Activated CD8-positive, alpha-beta T cell treated with anti-CD3 and anti-CD28 coated beads for 36 hours (primary cell): ENCODE data around the gene ARTN. TPM values are rescaled to one million over a fixed set of nuclear protein-coding genes. Genes with fewer than 3 reads are reported as not detected.

Experiments
- ATAC-seq: fragments of 200-7000 bp; cut with Tn5 transposase; one replicate; pipeline ENCODE4 v1.10.0; 2021; ENCODE audit warnings: mild to moderate bottlenecking, moderate library complexity
- CTCF ChIA-PET: fragments of 350-600 bp; sonication (Branson Sonifier 250); formaldehyde crosslinking; loops from one replicate; lab custom pipeline; 2021; ENCODE audit warnings: antibody characterized with exemption; lab: Charles Lee
- POLR2A ChIA-PET: fragments of 350-600 bp; sonication (Branson Sonifier 250); formaldehyde crosslinking; loops from one replicate; lab custom pipeline; 2021; ENCODE audit warnings: antibody characterized with exemption; lab: Charles Lee
- DNase-seq: peaks from one replicate; pipeline ENCODE4 v3.0.0-alpha.2; 2020
- H3K27ac Mint-ChIP-seq: one replicate; pipeline ENCODE4 v1.8.0; 2021; ENCODE audit warnings: mild to moderate bottlenecking, mixed read lengths
- H3K27me3 Mint-ChIP-seq: one replicate; pipeline ENCODE4 v1.8.0; 2021; ENCODE audit warnings: mixed read lengths
- H3K36me3 Mint-ChIP-seq: one replicate; pipeline ENCODE4 v1.8.0; 2021; ENCODE audit warnings: low read depth, mixed read lengths
- H3K4me1 Mint-ChIP-seq: one replicate; pipeline ENCODE4 v1.8.0; 2021; ENCODE audit warnings: low read depth, mixed read lengths
- H3K4me3 Mint-ChIP-seq: one replicate; pipeline ENCODE4 v1.8.0; 2021; ENCODE audit warnings: mild to moderate bottlenecking, moderate library complexity, mixed read lengths
- H3K9me3 Mint-ChIP-seq: one replicate; pipeline ENCODE4 v1.8.0; 2021; ENCODE audit warnings: mixed read lengths
- intact Hi-C: fragments of 100-400 bp; cut with micrococcal nuclease; formaldehyde crosslinking; loops from one replicate; pipeline ENCODE4 v1.10.0; 2022
- total RNA-seq, 2 experiments: library from RNA; stranded (reverse); gene quantifications; one replicate each; pipeline ENCODE4 v1.2.3, GENCODE V29; 2021
- TF ChIP-seq, protein P1 (sequence below): fragments of 200-600 bp; IDR thresholded peaks from one replicate; pipeline ENCODE4 v1.8.0; 2022; ENCODE audit warnings: antibody characterized with exemption, mild to moderate bottlenecking

The ARTN gene
- total RNA-seq, 2 experiments from 2014 or later: 0.36 to 0.68 TPM

DNA sequence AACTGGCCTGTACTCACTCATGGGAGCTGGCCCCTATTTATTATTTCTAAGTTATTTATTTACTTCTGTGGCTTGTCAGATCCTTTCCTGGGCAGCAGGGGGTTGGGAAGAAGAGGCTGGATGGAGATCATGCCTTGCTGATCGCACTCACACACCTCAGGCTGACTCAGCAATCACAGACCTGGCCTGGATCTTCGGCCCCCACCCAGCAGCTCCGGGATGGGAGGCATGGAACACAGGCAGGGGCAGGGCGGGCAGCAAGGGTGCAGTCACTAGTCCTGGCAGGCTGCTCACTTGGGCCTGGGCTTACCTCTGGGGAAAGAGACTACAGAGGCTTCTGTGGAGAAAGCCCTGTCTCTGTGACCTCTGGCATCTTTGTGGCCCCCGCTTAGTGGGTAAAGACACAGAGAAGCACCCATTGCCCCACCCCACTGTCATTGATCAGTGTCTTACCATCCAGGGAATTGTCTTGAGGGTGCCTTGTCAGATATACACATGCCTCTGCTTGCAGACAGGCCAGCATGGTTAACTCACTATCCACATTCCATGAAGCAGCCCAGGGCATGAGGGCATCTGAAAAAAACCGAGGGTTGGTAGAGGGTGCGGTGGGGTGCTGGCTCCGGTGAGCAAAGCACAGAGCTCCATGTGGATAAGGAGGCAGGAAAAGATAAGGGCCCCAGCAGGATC is 3.7 kb downstream of the ARTN start:
- DNase-seq: no peak
- H3K4me3 Mint-ChIP-seq: no peak overlapping the region

DNA sequence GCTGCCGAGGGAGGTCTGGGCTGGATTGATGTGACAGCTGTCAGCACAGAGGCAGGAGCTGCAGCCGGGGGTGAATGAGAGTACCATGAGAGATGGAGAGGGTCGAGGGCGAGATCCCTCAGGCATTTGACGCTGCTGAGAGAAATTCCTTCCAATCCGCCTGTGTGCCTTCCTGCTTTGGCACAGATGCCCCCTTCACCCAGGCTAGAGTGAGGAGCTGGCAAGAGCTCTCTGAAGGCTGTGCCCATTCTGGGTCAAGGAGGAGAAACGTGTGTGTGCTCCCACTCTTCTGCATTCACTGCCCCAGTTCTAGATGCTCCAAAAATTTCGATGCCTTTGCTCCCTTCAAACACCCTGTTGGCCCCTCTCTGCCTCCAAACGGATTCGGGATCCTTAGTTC is 4.8 kb downstream of the ARTN start:
- intact Hi-C loops: no loop called here
- ChIA-PET POLR2A (no interaction called here), CTCF (interaction anchor here (1.3 to 12.8 kb wide), 4 partner anchors 8 to 171 kb away, joined by 3 to 307 read pairs (median 3); no protein-coding TSS in a partner anchor)
- no peak overlapping the region for H3K27ac Mint-ChIP-seq
- no peak for ATAC-seq
- no peaks in the 10 kb centered on the region for H3K9me3 Mint-ChIP-seq
- peaks cover 1% of the 10 kb centered on the region for H3K36me3 Mint-ChIP-seq
- no peak for DNase-seq
- TF ChIP-seq, protein P1, sequence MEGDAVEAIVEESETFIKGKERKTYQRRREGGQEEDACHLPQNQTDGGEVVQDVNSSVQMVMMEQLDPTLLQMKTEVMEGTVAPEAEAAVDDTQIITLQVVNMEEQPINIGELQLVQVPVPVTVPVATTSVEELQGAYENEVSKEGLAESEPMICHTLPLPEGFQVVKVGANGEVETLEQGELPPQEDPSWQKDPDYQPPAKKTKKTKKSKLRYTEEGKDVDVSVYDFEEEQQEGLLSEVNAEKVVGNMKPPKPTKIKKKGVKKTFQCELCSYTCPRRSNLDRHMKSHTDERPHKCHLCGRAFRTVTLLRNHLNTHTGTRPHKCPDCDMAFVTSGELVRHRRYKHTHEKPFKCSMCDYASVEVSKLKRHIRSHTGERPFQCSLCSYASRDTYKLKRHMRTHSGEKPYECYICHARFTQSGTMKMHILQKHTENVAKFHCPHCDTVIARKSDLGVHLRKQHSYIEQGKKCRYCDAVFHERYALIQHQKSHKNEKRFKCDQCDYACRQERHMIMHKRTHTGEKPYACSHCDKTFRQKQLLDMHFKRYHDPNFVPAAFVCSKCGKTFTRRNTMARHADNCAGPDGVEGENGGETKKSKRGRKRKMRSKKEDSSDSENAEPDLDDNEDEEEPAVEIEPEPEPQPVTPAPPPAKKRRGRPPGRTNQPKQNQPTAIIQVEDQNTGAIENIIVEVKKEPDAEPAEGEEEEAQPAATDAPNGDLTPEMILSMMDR: no peak
- no peak overlapping the region for H3K4me3 Mint-ChIP-seq
- H3K27me3 Mint-ChIP-seq: peaks cover 14% of the 10 kb centered on the region
- peaks cover 14% of the 10 kb centered on the region for H3K4me1 Mint-ChIP-seq

More for the DNA sequence above, 3.7 kb downstream of the ARTN start:
- ATAC-seq: no peak
- Mint-ChIP-seq H3K27me3 (peaks cover 25% of the 10 kb centered on the region), H3K36me3 (peaks cover 1% of the 10 kb centered on the region), H3K27ac (no peak overlapping the region), H3K9me3 (no peaks in the 10 kb centered on the region), H3K4me1 (peaks cover 18% of the 10 kb centered on the region)
- ChIA-PET POLR2A (interaction anchor here (0.7 to 1.0 kb wide), 2 partner anchors 8 to 125 kb away, joined by 3 read pairs; no protein-coding TSS in a partner anchor), CTCF (interaction anchor here (1.0 to 12.8 kb wide), 4 partner anchors 9 to 170 kb away, joined by 3 to 307 read pairs (median 94); partner anchors contain the start of gene IPO13)
- TF ChIP-seq, protein P1: no peak
- intact Hi-C loops: no loop called here

DNA sequence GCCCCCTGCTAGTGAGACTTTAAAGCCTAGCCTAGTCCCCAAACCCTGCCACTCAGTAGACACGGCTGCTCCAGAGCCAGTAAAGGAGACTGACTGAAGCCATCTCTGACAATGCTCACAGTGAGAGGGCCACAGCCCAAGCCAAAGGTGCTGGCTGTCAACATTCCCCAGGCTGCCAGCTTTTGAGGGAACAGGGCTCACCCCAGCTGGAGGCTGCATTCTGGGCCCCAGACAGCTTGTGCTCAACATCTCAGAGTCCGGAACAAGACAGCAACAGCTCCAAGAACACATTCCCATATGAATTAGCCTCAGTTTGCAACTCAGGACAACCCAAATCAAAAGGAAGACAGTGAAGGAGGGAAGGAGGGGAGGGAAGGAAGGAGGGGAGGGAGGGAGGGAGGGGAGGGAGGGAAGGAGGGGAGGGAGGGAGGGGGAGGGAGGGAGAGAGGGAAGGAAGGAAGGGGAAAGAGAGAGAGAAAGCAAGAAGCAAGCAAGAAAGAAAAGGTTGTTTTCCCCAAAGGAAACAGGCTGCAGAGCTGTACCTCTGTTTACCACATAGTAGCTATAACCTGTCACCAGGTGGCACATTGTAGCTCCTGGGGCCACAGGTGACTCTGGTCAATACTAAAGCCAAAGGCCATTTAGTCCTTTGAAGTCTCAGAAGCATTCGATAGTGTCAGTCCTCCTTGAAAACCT is 5.4 kb downstream of the ARTN start:
- H3K4me1 Mint-ChIP-seq: peaks cover 10% of the 10 kb centered on the region
- DNase-seq: no peak
- no peaks in the 10 kb centered on the region for H3K9me3 Mint-ChIP-seq
- TF ChIP-seq, protein P1: no peak
- no peak for ATAC-seq
- CTCF ChIA-PET: interaction anchor here (1.3 to 12.8 kb wide), 4 partner anchors 9 to 172 kb away, joined by 3 to 307 read pairs (median 3); no protein-coding TSS in a partner anchor
- intact Hi-C loops: no loop called here
- H3K27ac Mint-ChIP-seq: no peak overlapping the region
- H3K36me3 Mint-ChIP-seq: peaks cover 1% of the 10 kb centered on the region
- POLR2A ChIA-PET: no interaction called here
- H3K4me3 Mint-ChIP-seq: no peak overlapping the region
- peaks cover 11% of the 10 kb centered on the region for H3K27me3 Mint-ChIP-seq

DNA sequence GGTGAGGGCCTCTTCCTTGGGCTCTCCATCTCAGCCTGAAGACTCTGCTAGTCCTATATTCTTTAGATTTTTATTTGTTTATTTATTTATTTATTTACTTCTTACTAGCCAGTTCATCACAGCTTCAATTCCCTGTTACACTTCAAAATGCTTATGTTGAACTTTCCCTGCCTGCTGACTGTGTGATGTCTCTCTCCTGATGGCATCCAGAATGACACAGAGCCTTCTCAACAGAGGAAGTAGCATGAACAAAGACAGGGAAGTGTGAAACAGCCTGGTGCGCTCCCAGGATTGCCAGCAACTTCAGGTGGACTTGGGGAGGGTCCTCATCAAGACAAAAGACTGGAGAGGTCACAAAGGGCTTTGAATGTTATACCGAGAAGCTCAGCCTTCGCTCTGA is 8.8 kb downstream of the ARTN start:
- ChIA-PET CTCF (interaction anchor here (1.1 to 8.8 kb wide), 5 partner anchors 7 to 413 kb away, joined by 3 to 185 read pairs (median 8); partner anchors contain the start of gene ARTN), POLR2A (no interaction called here)
- H3K4me3 Mint-ChIP-seq: no peak overlapping the region
- peaks cover 1% of the 10 kb centered on the region for H3K36me3 Mint-ChIP-seq
- H3K9me3 Mint-ChIP-seq: no peaks in the 10 kb centered on the region
- H3K27ac Mint-ChIP-seq: no peak overlapping the region
- no peak for ATAC-seq
- no peak for DNase-seq
- intact Hi-C loops: no loop called here
- peaks cover 14% of the 10 kb centered on the region for H3K4me1 Mint-ChIP-seq
- H3K27me3 Mint-ChIP-seq: no peaks in the 10 kb centered on the region
- TF ChIP-seq, protein P1: no peak
